K562 (cell line): ENCODE results near the gene PPDPF. TPM values are rescaled to one million over a fixed set of nuclear protein-coding genes. Genes with fewer than 3 reads are reported as not detected.

Source experiments
- BHLHE40 ChIP-seq: IDR thresholded peaks from 2 replicates; pipeline ENCODE4 v1.6.1; 2011; ENCODE audit warnings: low read length, improper control_type of control experiment
- CBX1 ChIP-seq: sonication (generic); IDR thresholded peaks from 2 replicates; pipeline ENCODE4 v1.6.1; 2016; ENCODE audit warnings: antibody characterized with exemption, low read depth, mild to moderate bottlenecking
- ELK1 ChIP-seq: sonication (generic); formaldehyde crosslinking; IDR thresholded peaks from 2 replicates; pipeline ENCODE4 v1.8.1; 2022; ENCODE audit warnings: missing genetic modification reagents
- HBP1 ChIP-seq: fragments of 450-650 bp; formaldehyde crosslinking; IDR thresholded peaks from 2 replicates; pipeline ENCODE4 v1.4.0; 2022; ENCODE audit warnings: missing genetic modification characterization
- HDAC8 ChIP-seq: fragments of 450-650 bp; IDR thresholded peaks from 2 replicates; pipeline ENCODE4 v1.6.1; 2016; ENCODE audit warnings: mild to moderate bottlenecking, missing genetic modification characterization, moderate library complexity, missing compliant biosample characterization
- MBD2 ChIP-seq: sonication (generic); IDR thresholded peaks from 2 replicates; pipeline ENCODE4 v1.6.1; 2016; ENCODE audit warnings: low read depth, borderline replicate concordance
- MED1 ChIP-seq: sonication (generic); formaldehyde crosslinking; IDR thresholded peaks from 2 replicates; pipeline ENCODE4 v1.8.1; 2023; ENCODE audit warnings: missing genetic modification reagents, borderline replicate concordance
- NCOA6 ChIP-seq: fragments of 450-650 bp; IDR thresholded peaks from 2 replicates; pipeline ENCODE4 v1.6.1; 2017; ENCODE audit warnings: mild to moderate bottlenecking
- POU5F1 ChIP-seq: fragments of 150-350 bp; IDR thresholded peaks from 2 replicates; pipeline ENCODE4 v1.6.1; 2014; ENCODE audit warnings: borderline replicate concordance, low read length, low read depth, mild to moderate bottlenecking; ENCODE audit not compliant: partially characterized antibody
- SMC3 ChIP-seq: conservative IDR thresholded peaks from 2 replicates; pipeline ENCODE4 v1.6.1; 2011; ENCODE audit warnings: low read depth, low read length, improper control_type of control experiment; ENCODE audit not compliant: insufficient read depth
- SOX6 ChIP-seq: fragments of 450-650 bp; IDR thresholded peaks from 2 replicates; pipeline ENCODE4 v1.6.1; 2014; ENCODE audit warnings: mild to moderate bottlenecking
- THAP12 ChIP-seq: fragments of 250-450 bp; sonication (Bioruptor Pico); IDR thresholded peaks from 2 replicates; pipeline ENCODE4 v1.9.0; 2021; ENCODE audit warnings: mild to moderate bottlenecking, inconsistent platforms
- ZFP1 ChIP-seq: fragments of 450-650 bp; formaldehyde crosslinking; IDR thresholded peaks from 2 replicates; pipeline ENCODE4 v1.4.0; 2020; ENCODE audit warnings: mild to moderate bottlenecking, mixed read lengths
- ZNF280A ChIP-seq: fragments of 450-650 bp; IDR thresholded peaks from 2 replicates; pipeline ENCODE4 v1.6.1; 2018; ENCODE audit warnings: mild to moderate bottlenecking, low read depth; ENCODE audit not compliant: partially characterized antibody
- ZNF507 ChIP-seq: conservative IDR thresholded peaks from 2 replicates; pipeline ENCODE4 v1.6.1; 2017; ENCODE audit warnings: missing genetic modification characterization, missing compliant biosample characterization
- ZNF609 ChIP-seq: sonication (generic); formaldehyde crosslinking; IDR thresholded peaks from 2 replicates; pipeline ENCODE4 v1.8.1; 2023; ENCODE audit warnings: missing genetic modification reagents, mild to moderate bottlenecking, borderline replicate concordance
- ZNF830 ChIP-seq: fragments of 250-450 bp; sonication (Bioruptor Pico); IDR thresholded peaks from 2 replicates; pipeline ENCODE4 v1.5.0; 2021; ENCODE audit warnings: mild to moderate bottlenecking
- polyA plus RNA-seq, 8 experiments: library from polyadenylated mRNA; depleted of rRNA in 4 of 8; stranded (reverse) in 5 of 8; unstranded in 3 of 8; fragments of >200 nt; fragmentation: Nextera tagmentation in 2 of 8; fragmentation: Illumina TruSeq in 1 of 8; extraction: Ambion mirVana in 2 of 8; extraction: Trizol in 1 of 8; gene quantifications; 2 replicates each; pipeline versions ENCODE4 v1.2.1 to v1.2.3, GENCODE V29; 2011 to 2014; ENCODE audit warnings: inconsistent platforms in 1 of 8, missing spikeins in 1 of 8
- total RNA-seq, 7 experiments: library from RNA; depleted of rRNA in 6 of 7; stranded (reverse); fragments of >200 nt in 6 of 7; fragmentation: Illumina TruSeq in 2 of 7; extraction: Trizol in 2 of 7; gene quantifications; 2 replicates each; pipeline versions ENCODE4 v1.2.1 to v1.2.3, GENCODE V29; 2011 to 2021; ENCODE audit warnings: low replicate concordance in 1 of 7

PPDPF gene
- total and polyA plus RNA-seq, 9 of the 15 experiments (the other 6 are each of a cell fraction or from before 2014, with no cell fraction given): 0.77 to 233 (median 10.5) TPM

- TF ChIP-seq ZNF280A (no peak), ELK1 (CRISPR knock-in tag) (no peak), MED1 (no peak), SMC3 (no peak), HDAC8 (tag) (no peak), BHLHE40 (no peak), NCOA6 (no peak), SOX6 (no peak), ZFP1 (CRISPR knock-in tag) (no peak), MBD2 (no peak), ZNF507 (tag) (no peak), ZNF609 (no peak), ZNF830 (no peak), THAP12 (CRISPR knock-in tag) (no peak), CBX1 (0 out of 2 replicates have a peak, but pooled peaks have one; percentile 21), POU5F1 (no peak), HBP1 (CRISPR knock-in tag) (no peak)
Observed at GRCh38 chr20:63520934-63521601, 503 bp downstream of the PPDPF start (continued).
